ENCODE results near the gene TDRD9.

The TDRD9 gene

GRCh38 chr14:104091927-104092771 is 163.9 kb downstream of the TDRD9 start:
- DNase-seq (ENCODE audit: low read depth in 2 of 2): no peak

GRCh38 chr14:104092931-104093365 is 164.7 kb downstream of the TDRD9 start:
- DNase-seq (ENCODE audit: low read depth in 2 of 2): no peak

- no peak for DNase-seq (ENCODE audit: low read depth in 2 of 2)
These were observed 165.3 kb downstream of the TDRD9 start for GRCh38 chr14:104093366-104094055.

- no peak for DNase-seq (ENCODE audit: low read depth in 2 of 2)
These were observed 165.9 kb downstream of the TDRD9 start for GRCh38 chr14:104094056-104094708.

- peak; percentile 24 to 42 for DNase-seq (ENCODE audit: low read depth in 2 of 2)
These were observed 166.6 kb downstream of the TDRD9 start for GRCh38 chr14:104094709-104095425.

- DNase-seq (ENCODE audit: low read depth in 2 of 2): no peak
These were observed 167.4 kb downstream of the TDRD9 start for GRCh38 chr14:104095426-104096310.

GRCh38 chr14:104096318-104096717 is 168.1 kb downstream of the TDRD9 start:
- no peak for DNase-seq (ENCODE audit: low read depth in 2 of 2)

- no peak for DNase-seq (ENCODE audit: low read depth in 2 of 2)
These were observed 168.8 kb downstream of the TDRD9 start for GRCh38 chr14:104096751-104097700.

- no peak for DNase-seq (ENCODE audit: low read depth in 2 of 2)
These were observed 170.2 kb downstream of the TDRD9 start for GRCh38 chr14:104098272-104099095.

- no peak for DNase-seq (ENCODE audit: low read depth in 2 of 2)
These were observed 171.1 kb downstream of the TDRD9 start for GRCh38 chr14:104099096-104100041.

GRCh38 chr14:104100171-104101085 is 172.2 kb downstream of the TDRD9 start:
- no peak for DNase-seq (ENCODE audit: low read depth in 2 of 2)

GRCh38 chr14:104101086-104101621 is 172.9 kb downstream of the TDRD9 start:
- DNase-seq (ENCODE audit: low read depth in 2 of 2): no peak

GRCh38 chr14:104101651-104102281 is 173.5 kb downstream of the TDRD9 start:
- no peak for DNase-seq (ENCODE audit: low read depth in 2 of 2)

All from stimulated activated CD8-positive, alpha-beta memory T cell treated with anti-CD3 and anti-CD28 coated beads, Interleukin-7, amount 100 ng/mL, for 4 hours (primary cell).